ENCODE data around the gene PCDHGB3.
"Not testable (repeated sequence)": the region's sequence is repeated elsewhere in the genome, so short reads cannot be mapped to it uniquely, and the experiment has no call there.

PCDHGB3 gene

DNA sequence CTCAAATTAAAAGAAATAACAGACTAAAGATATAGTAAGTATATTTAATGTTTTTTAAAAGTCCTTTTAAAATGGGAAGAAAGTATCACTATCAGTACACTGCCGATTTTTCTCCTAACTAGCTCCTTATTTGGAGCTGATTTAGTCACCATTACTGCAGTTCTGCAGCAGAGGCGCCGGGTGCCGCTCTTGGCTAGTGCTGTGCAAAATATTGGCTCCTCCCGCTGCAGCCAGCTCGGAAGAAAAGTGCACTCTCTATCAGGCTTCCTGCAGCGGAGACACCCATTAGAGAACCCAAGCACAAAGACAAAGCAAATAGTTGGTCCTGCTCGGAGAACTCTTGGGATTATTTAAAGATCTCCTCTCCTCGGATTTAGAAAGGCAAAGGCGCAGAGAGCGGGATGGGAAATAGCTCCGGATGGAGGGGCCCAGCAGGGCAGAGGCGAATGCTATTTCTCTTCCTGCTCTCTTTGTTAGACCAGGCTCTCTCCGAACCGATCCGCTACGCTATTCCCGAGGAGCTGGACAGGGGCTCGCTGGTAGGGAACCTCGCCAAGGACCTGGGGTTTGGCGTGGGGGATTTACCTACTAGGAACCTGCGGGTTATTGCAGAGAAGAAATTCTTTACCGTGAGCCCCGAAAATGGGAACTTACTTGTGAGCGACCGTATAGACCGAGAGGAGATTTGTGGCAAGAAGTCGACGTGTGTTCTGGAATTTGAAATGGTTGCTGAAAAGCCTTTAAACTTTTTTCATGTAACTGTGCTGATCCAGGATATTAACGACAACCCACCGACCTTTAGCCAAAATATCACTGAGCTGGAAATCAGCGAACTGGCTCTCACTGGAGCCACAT lies at the start of gene PCDHGB3:
PCDHGB3 (plus strand) TSS at position 249 of the 855 bp plus-strand sequence; CDS start at position 402, 153 bp downstream.
- Mint-ChIP-seq H3K27me3 (peaks cover 54 to 73% of the 10 kb centered on the region in 2 donors), H3K9me3 (peaks cover 23 to 25% of the 10 kb centered on the region in 2 donors), H3K4me3 (peak within 1 kb of the TSS; percentile 83 to 91), H3K36me3 (peaks cover 13 to 17% of the 10 kb centered on the region in 2 donors), H3K27ac (peak within 1 kb of the TSS; percentile 94), H3K4me1 (peaks cover 0 to 4% of the 10 kb centered on the region in 2 donors)
- DNase-seq = no peak
- ATAC-seq (replicated peaks) = peak; percentile 57 to 73

DNA sequence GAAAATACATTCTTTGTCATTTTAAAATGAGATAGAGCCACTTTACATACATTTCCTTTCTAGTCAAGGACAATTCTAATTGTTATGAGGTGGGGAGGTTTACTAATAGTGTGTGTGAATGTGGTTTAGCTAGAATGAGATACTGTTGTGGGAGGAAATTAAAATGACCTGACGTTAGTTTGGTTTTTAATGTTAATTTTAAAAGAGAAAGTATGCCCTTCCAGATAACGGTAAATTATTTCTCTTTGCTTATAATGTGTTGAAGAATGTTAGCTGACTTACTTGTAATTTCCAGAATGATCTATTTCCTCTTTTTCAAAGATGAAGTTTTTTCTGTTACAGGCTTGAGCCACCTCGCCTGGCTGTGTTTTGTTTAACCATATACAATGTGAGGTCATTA lies 47.8 kb upstream of the PCDHGB3 start:
- Mint-ChIP-seq H3K9me3 (peaks cover 16% of the 10 kb centered on the region in 2 donors), H3K4me3 (peak overlapping the region in 1 of 2 donors; percentile 17)

DNA sequence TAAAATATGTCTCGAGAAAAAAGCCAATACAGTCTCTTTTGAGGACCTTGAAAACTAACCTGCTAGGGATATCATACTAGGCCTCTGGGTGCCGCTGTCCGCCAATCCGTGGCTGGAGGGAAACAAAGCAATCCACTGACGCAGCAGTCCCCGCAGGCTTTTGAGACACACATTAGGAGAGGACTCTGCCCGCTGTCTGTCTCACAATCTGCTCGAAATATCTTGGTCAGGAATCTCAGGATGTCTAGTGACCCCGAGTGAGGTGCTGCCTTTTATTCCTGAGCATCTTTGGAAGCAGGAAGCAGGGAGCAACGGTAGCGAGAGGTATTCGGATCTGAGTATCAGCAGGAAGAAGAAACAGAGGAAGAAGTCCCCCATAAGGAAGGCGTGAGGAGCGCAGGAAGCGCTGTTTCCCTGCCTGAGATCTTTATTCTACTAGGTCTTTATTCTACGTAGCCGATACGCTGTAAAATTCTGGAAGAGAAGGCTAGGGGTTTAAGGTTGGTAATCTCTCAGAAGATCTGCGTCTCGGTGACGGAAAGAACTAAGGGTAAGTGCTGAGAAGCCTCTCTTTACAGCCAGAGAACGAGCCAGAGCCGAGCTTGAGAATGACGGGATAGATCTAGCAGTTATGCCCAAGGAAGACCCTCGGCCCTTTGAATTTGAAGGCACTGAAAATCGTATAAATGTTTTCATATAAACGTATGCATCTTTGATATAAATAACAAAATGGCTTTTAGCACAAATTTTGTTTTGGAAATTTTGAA lies 43.8 kb upstream of the PCDHGB3 start:
- Mint-ChIP-seq H3K27ac (peak overlapping the region; percentile 91), H3K4me3 (peak overlapping the region; percentile 95), H3K9me3 (peaks cover 7 to 12% of the 10 kb centered on the region in 2 donors), H3K27me3 (peaks cover 35 to 43% of the 10 kb centered on the region in 2 donors), H3K36me3 (peaks cover 6 to 7% of the 10 kb centered on the region in 2 donors), H3K4me1 (peaks cover 3 to 7% of the 10 kb centered on the region in 2 donors)
- ATAC-seq (replicated peaks) (peak; percentile 92 to 94), DNase-seq (peak; percentile 51)

More for the DNA sequence above, 47.8 kb upstream of the PCDHGB3 start:
- H3K27ac Mint-ChIP-seq = no peak overlapping the region
- peaks cover 12 to 13% of the 10 kb centered on the region in 2 donors for H3K27me3 Mint-ChIP-seq
- H3K4me1 Mint-ChIP-seq = peaks cover 18 to 32% of the 10 kb centered on the region in 2 donors
- no peak for ATAC-seq (replicated peaks)
- DNase-seq = no peak
- H3K36me3 Mint-ChIP-seq = peaks cover 33 to 34% of the 10 kb centered on the region in 2 donors

DNA sequence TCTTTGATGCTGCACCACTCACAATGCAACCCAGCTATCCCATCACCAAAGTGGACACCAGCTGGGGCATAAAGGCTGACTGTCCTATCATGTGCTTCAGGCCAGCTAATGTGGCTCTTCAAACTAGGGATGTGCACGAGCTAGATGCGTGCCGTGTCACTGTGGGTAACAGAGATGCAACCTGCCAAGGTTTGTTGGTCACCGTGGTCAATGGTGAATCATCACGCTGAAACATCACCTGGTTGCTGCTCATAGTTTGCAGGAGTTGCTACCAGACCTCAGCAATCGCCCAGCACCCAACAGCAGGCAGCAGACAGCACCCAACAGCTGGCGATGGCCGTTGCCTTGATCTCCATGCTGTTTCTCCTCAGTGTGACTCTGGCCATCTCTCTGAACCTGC lies 41.8 kb upstream of the PCDHGB3 start:
- Mint-ChIP-seq H3K36me3 (peaks cover 6 to 17% of the 10 kb centered on the region in 2 donors), H3K27me3 (peaks cover 49 to 63% of the 10 kb centered on the region in 2 donors)
- no peak for ATAC-seq (replicated peaks)

DNA sequence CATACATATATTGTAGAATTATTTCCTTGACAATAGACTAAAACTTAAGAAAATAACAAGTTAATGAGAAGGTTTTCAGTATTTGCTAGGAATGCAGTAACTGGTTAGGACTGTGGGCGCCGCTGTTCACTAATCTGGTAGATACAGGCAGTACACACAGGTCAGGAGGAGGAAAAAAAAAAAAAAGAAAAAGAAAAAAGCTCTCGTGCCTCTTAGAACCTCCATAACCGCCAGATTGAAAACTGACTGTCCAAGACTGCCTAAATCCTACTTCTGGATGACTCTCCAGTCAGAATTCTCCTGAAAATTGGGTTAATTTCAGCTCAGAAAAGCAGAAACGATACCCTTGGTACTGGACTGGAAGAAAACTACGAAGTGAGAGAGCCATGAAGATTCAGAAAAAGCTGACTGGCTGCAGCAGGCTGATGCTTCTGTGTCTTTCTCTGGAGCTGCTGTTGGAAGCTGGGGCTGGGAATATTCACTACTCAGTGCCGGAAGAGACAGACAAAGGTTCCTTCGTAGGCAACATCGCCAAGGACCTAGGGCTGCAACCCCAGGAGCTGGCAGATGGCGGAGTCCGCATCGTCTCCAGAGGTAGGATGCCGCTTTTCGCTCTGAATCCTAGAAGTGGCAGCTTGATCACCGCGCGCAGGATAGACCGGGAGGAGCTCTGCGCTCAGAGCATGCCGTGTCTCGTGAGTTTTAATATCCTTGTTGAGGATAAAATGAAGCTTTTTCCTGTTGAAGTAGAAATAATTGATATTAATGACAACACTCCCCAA lies 39.6 kb upstream of the PCDHGB3 start, which contains the start of gene PCDHGA1:
PCDHGA1 (plus strand) TSS at position 216 of the 782 bp plus-strand sequence.
- peaks cover 3 to 7% of the 10 kb centered on the region in 2 donors for H3K4me1 Mint-ChIP-seq
- peaks cover 8 to 21% of the 10 kb centered on the region in 2 donors for H3K36me3 Mint-ChIP-seq
- no peak within 1 kb of the TSS for H3K4me3 Mint-ChIP-seq
- ATAC-seq (replicated peaks) (peak in 1 of 2 donors; percentile 48), DNase-seq (no peak)
- H3K9me3 Mint-ChIP-seq = peaks cover 22% of the 10 kb centered on the region in 2 donors
- no peak within 1 kb of the TSS for H3K27ac Mint-ChIP-seq
- peaks cover 65 to 85% of the 10 kb centered on the region in 2 donors for H3K27me3 Mint-ChIP-seq

More for the DNA sequence above, 41.8 kb upstream of the PCDHGB3 start:
- Mint-ChIP-seq H3K27ac (no peak overlapping the region), H3K9me3 (peaks cover 14 to 17% of the 10 kb centered on the region in 2 donors), H3K4me1 (peaks cover 3 to 7% of the 10 kb centered on the region in 2 donors), H3K4me3 (no peak overlapping the region)
- DNase-seq = no peak

DNA sequence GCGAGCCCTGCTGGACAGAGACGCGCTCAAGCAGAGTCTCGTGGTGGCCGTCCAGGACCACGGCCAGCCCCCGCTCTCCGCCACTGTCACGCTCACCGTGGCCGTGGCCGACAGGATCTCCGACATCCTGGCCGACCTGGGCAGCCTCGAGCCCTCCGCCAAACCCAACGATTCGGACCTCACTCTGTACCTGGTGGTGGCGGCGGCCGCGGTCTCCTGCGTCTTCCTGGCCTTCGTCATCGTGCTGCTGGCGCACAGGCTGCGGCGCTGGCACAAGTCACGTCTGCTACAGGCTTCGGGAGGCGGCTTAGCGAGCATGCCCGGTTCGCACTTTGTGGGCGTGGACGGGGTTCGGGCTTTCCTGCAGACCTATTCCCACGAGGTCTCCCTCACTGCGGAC lies 37.5 kb upstream of the PCDHGB3 start:
- peaks cover 29 to 32% of the 10 kb centered on the region in 2 donors for H3K9me3 Mint-ChIP-seq
- not testable (repeated sequence) for ATAC-seq (replicated peaks); H3K4me1 Mint-ChIP-seq; H3K4me3 Mint-ChIP-seq; DNase-seq; H3K27ac Mint-ChIP-seq
- H3K36me3 Mint-ChIP-seq = peaks cover 8 to 21% of the 10 kb centered on the region in 2 donors
- H3K27me3 Mint-ChIP-seq = peaks cover 70 to 90% of the 10 kb centered on the region in 2 donors

DNA sequence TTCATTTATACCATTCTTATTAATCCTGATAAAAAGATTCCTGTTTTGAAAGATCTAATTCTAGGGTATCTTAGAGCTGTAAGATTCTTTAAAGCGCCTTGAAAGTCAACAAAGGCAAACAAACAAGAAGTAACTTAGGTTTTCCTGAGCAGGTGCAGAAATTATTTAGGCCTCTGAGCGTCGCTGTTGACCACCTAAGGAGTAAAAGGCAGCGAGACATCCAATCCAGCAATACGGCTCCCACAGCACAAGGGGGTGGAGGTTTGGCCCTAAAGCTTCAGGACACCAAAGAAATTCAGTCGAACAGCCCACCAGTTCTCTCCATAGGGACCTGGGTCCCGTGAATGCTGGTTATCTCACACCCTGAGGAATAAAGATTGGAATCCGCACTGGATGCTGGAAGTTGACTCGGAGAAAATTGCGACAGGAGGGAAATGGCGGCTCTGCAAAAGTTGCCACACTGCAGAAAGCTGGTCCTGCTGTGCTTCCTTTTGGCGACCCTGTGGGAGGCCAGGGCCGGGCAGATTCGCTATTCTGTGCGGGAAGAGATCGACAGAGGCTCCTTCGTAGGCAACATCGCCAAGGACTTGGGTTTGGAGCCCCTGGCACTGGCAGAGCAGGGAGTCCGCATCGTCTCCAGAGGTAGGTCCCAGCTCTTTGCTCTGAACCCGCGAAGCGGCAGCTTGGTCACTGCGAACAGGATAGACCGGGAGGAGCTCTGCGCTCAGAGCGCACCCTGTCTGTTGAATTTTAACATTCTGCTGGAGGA lies 31.3 kb upstream of the PCDHGB3 start, which contains the start of gene PCDHGA2:
PCDHGA2 (plus strand) TSS at position 223 of the 769 bp plus-strand sequence.
- H3K4me3 Mint-ChIP-seq = peak within 1 kb of the TSS in 1 of 2 donors; percentile 39
- no peak for DNase-seq
- no peak for ATAC-seq (replicated peaks)
- no peaks in the 10 kb centered on the region for H3K4me1 Mint-ChIP-seq
- peak within 1 kb of the TSS; percentile 37 for H3K27ac Mint-ChIP-seq
- H3K36me3 Mint-ChIP-seq = peaks cover 8 to 17% of the 10 kb centered on the region in 2 donors
- H3K9me3 Mint-ChIP-seq = peaks cover 32 to 35% of the 10 kb centered on the region in 2 donors
- peaks cover 79 to 98% of the 10 kb centered on the region in 2 donors for H3K27me3 Mint-ChIP-seq

DNA sequence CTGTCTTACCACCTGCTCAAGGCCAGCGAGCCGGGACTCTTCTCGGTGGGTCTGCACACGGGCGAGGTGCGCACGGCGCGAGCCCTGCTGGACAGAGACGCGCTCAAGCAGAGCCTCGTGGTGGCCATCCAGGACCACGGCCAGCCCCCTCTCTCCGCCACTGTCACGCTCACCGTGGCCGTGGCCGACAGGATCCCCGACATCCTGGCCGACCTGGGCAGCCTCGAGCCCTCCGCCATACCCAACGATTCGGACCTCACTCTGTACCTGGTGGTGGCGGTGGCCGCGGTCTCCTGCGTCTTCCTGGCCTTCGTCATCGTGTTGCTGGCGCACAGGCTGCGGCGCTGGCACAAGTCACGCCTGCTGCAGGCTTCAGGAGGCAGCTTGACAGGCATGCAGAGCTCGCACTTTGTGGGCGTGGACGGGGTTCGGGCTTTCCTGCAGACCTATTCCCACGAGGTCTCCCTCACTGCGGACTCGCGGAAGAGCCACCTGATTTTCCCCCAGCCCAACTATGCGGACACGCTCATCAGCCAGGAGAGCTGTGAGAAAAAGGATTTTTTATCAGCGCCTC lies 29.2 kb upstream of the PCDHGB3 start:
- H3K4me3 Mint-ChIP-seq; H3K27ac Mint-ChIP-seq; DNase-seq; ATAC-seq (replicated peaks); H3K4me1 Mint-ChIP-seq: not testable (repeated sequence)
- peaks cover 78 to 98% of the 10 kb centered on the region in 2 donors for H3K27me3 Mint-ChIP-seq
- H3K36me3 Mint-ChIP-seq = peaks cover 11 to 21% of the 10 kb centered on the region in 2 donors
- H3K9me3 Mint-ChIP-seq = peaks cover 29 to 37% of the 10 kb centered on the region in 2 donors

DNA sequence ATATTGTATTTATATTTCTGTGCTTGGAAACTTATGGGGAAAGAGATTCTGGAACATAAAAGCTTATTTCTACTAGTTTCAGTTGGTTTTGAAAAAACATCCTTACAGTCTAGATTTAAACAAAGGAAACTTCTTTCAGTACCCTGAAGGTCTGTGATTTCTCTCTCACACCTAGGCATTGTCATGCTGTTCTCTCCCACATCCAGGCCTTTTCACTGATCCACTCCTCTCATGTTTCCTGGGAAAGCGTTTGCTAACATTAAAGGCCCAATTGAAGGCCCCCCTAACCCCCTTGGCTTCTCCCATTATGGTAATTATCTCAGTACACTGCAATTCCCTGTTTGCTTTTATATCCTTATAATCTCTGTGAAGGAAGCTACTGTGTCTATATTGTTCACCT lies 27.3 kb upstream of the PCDHGB3 start:
- DNase-seq = no peak
- Mint-ChIP-seq H3K4me3 (no peak overlapping the region), H3K27ac (no peak overlapping the region), H3K9me3 (peaks cover 31 to 32% of the 10 kb centered on the region in 2 donors), H3K4me1 (no peaks in the 10 kb centered on the region), H3K27me3 (peaks cover 69 to 93% of the 10 kb centered on the region in 2 donors), H3K36me3 (peaks cover 13 to 29% of the 10 kb centered on the region in 2 donors)
- no peak for ATAC-seq (replicated peaks)

DNA sequence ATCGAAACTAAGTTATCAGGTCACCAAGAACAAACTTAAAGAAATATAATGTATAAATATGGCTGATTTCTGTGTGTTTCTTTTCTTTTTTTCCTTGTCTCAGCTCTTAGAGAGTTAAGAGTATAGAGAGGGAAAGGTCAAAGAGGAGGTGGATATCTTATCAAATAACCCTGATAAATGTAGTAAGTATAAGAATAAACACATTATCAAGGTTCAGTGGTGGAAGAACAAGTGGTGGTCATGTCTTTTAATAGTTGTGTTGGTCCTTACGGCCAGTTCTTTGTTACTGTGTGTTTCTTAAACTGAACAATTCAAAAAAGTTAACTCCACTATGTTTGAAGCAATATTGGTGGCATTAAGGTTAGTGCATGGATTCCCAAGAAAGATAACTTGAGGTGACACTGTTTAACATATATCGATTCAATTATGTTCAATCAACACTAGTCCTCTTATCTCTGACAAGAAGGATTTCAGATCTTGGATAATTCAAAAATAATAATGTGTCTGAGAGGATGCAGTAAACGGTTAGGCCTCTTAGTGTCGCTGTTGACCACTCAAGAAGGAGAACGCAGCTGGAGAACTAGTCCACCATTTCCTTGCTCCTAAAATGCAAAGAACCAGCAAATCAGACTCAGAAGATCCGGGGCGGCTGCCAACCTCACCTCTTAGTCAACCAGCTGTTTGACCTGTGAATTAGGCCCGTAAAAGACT lies 26.6 kb upstream of the PCDHGB3 start, which contains the start of gene PCDHGA3:
PCDHGA3 (plus strand) TSS at position 588 of the 711 bp plus-strand sequence. CDS start 205 bp downstream, outside the sequence.
- no peak for ATAC-seq (replicated peaks)
- Mint-ChIP-seq H3K4me1 (no peaks in the 10 kb centered on the region), H3K27ac (peak within 1 kb of the TSS; percentile 14), H3K27me3 (peaks cover 64 to 89% of the 10 kb centered on the region in 2 donors), H3K4me3 (peak within 1 kb of the TSS; percentile 36 to 65), H3K36me3 (peaks cover 13 to 25% of the 10 kb centered on the region in 2 donors), H3K9me3 (peaks cover 26 to 29% of the 10 kb centered on the region in 2 donors)
- no peak for DNase-seq

DNA sequence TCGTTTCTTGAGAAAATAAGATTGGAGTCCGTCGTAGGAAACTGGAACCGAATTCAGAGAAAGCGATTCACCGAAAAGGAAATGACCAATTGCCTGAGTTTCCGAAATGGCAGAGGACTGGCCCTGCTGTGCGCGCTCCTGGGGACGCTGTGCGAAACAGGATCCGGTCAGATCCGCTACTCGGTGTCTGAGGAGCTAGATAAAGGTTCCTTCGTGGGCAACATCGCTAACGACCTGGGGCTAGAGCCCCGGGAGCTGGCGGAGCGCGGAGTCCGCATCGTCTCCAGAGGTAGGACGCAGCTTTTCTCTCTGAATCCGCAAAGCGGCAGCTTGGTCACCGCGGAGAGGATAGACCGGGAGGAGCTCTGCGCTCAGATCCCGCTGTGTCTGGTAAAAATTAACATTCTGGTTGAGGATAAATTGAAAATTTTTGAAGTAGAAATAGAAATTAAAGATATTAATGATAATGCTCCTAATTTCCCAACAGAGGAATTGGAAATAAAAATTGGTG lies 26.0 kb upstream of the PCDHGB3 start:
- H3K4me1 Mint-ChIP-seq = no peaks in the 10 kb centered on the region
- H3K27me3 Mint-ChIP-seq = peaks cover 63 to 89% of the 10 kb centered on the region in 2 donors
- peak overlapping the region; percentile 14 for H3K27ac Mint-ChIP-seq
- peaks cover 26% of the 10 kb centered on the region in 2 donors for H3K9me3 Mint-ChIP-seq
- no peak for DNase-seq
- H3K4me3 Mint-ChIP-seq = peak overlapping the region; percentile 36 to 65
- H3K36me3 Mint-ChIP-seq = peaks cover 13 to 25% of the 10 kb centered on the region in 2 donors
- no peak for ATAC-seq (replicated peaks)

DNA sequence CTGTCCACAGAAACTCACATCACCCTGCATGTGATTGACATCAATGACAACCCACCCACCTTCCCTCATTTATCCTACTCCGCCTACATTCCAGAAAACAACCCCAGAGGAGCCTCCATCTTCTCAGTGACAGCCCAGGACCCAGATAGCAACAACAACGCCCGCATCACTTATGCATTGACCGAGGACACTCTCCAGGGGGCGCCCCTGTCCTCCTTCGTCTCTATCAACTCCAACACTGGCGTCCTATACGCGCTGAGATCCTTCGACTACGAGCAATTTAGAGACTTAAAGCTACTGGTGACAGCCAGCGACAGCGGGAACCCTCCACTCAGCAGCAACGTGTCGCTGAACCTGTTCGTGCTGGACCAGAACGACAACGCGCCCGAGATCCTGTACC lies 24.7 kb upstream of the PCDHGB3 start:
- H3K4me1 Mint-ChIP-seq = no peaks in the 10 kb centered on the region
- peaks cover 60 to 84% of the 10 kb centered on the region in 2 donors for H3K27me3 Mint-ChIP-seq
- peaks cover 15 to 26% of the 10 kb centered on the region in 2 donors for H3K36me3 Mint-ChIP-seq
- ATAC-seq (replicated peaks) = no peak
- H3K27ac Mint-ChIP-seq = no peak overlapping the region
- DNase-seq = no peak
- peak overlapping the region in 1 of 2 donors; percentile 21 for H3K4me3 Mint-ChIP-seq
- H3K9me3 Mint-ChIP-seq = peaks cover 25 to 30% of the 10 kb centered on the region in 2 donors

Data from stimulated activated naive B cell treated with anti-CD40 and anti-IgM and Interleukin-4, amounts not matched to agents 10 μg/mL and 1 μg/mL and 100 μg/mL, for 72 hours (primary cell).